NCI-H1092 (cell line): ENCODE results near the gene TIMM22.
"Not testable (repeated sequence)": the region's sequence is repeated elsewhere in the genome, so short reads cannot be mapped to it uniquely, and the experiment has no call there.

ENCODE experiments used
- DNase-seq: peaks from one replicate; lab custom pipeline; 2025; lab: John Stamatoyannopoulos, UW

The TIMM22 gene

DNA sequence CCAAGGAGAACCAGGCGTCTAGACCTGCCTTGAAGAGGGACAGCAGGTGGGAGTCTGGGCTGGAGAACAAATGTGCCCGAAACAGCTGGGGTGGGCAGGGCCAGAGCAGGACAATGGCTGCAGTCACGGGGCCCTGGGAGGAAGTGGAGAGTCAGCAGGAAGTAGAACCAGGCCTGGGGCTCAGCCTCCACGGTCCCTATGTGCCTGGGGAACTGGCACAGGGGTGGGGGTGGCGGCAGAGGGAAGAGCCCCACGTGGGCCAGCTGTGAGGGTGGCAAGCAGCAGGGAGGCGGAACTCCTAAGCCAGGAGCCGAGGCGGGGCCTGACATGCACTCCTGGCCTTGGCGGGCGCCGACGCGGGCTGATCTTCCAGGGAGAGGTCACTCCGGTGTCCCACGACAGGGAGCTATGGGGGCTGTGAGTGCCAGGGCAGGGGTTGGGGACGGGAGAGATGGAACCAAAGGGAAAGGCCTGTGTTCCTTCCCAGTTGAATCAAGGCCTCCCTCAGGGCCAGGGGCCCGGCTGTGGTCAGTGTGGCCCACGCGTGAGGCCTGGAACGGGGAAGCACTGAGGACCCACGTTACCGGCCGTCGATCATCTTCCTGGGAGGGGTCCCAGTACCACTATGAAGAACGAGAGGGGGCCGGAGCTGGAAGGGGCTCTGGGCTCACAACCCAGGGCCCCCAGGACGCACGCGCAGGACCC, 42.7 kb downstream of the TIMM22 start:
- no peak for DNase-seq

DNA sequence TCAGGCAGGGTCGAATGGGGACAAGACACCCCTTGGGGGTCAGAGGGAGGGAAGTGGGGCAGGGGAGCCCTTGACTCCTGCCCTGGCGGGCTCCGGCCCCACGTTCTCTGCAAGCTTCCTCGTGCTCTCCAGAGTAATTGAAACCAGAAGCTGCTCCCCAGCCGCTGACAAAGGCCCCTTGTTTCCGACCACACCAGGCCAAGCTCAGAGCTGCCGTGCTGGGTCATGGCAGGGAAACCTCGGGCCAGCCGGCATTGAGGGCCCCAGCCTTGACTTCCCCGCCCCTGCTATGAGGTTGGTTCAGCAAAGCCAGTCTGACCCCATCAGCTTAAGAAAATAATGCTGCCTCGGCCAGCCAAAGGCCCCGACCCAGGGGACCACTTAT, 43.3 kb downstream of the TIMM22 start:
- no peak for DNase-seq

GRCh38 chr17:1041746-1042145, 44.8 kb downstream of the TIMM22 start:
- no peak for DNase-seq

DNA sequence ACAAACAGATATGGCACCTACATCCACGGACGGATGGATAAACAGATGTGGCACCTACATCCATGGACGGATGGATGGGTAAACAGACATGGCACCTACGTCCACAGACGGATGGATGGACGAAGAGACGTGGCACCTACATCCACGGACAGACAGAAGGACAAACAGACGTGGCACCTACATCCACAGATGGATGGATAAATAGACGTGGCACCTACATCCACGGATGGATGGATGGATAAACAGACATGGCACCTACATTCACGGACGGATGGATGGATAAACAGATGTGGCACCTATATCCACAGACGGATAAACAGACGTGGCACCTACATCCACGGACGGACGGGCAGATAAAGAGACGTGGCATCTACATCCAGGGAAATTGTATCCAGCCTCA, 45.6 kb downstream of the TIMM22 start:
- no peak for DNase-seq

GRCh38 chr17:1043601-1044251, 46.8 kb downstream of the TIMM22 start:
- no peak for DNase-seq

DNA sequence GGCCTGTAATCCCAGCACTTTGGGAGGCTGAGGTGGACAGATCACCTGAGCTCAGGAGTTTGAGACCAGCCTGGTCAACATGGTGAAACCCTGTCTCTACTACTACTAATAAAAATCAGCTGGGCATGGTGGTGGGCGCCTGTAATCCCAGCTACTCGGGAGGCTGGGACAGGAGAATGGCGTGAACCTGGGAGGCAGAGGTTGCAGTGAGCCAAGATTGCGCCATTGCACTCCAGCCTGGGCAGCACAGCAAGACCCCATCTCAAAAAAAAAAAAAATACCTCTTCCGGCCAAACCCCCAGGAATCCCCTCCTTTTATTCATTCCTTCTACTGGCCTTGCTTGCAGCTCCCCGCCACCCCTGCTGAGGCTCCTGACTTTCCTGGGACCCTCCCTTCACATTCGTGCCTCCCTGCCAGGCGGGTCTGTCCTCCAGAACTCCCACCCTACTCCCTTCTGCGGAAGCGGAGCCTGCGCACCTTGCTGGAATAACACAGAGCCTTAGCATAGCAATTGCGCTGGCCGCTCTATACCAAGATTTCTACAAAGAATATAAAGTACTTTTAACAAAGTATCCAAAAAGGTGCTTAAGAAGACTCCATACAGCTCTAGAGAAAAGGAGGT, 47.6 kb downstream of the TIMM22 start:
- DNase-seq, result not testable (repeated sequence)

GRCh38 chr17:1045456-1045855, 48.5 kb downstream of the TIMM22 start:
- no peak for DNase-seq

- DNase-seq, result no peak
Measured at GRCh38 chr17:1047177-1047878, 50.4 kb downstream of the TIMM22 start.

DNA sequence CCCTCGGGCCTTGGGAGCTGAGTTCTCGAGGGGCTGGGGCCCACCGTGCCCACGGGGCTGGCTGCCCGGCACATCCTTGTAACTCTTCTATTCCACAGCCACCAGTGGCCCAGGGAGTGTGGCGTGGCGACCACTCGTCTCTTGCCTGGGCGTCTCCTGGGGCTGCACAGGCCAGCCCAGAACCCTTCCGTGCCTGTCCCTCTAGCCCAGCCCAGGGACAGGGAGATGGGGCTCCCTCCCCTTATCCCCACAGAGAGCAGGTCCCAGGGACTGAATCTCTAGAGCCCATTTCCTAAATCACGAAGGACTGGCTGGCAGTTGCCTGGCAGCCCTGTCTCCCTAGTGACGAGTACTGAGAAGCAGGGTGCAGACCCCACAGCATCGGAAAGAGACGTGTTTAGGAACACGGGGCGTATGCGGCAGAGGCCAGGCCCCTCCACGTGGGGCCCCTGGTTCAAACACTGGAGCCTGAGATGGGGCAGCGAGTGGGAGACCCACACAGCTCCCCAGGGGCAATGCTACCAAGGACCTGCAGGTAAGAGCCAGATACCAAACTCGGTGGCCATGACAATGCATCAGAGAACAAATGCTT, 51.0 kb downstream of the TIMM22 start:
- no peak for DNase-seq

GRCh38 chr17:1048516-1049115, 51.7 kb downstream of the TIMM22 start:
- DNase-seq, result not testable (repeated sequence)

DNA sequence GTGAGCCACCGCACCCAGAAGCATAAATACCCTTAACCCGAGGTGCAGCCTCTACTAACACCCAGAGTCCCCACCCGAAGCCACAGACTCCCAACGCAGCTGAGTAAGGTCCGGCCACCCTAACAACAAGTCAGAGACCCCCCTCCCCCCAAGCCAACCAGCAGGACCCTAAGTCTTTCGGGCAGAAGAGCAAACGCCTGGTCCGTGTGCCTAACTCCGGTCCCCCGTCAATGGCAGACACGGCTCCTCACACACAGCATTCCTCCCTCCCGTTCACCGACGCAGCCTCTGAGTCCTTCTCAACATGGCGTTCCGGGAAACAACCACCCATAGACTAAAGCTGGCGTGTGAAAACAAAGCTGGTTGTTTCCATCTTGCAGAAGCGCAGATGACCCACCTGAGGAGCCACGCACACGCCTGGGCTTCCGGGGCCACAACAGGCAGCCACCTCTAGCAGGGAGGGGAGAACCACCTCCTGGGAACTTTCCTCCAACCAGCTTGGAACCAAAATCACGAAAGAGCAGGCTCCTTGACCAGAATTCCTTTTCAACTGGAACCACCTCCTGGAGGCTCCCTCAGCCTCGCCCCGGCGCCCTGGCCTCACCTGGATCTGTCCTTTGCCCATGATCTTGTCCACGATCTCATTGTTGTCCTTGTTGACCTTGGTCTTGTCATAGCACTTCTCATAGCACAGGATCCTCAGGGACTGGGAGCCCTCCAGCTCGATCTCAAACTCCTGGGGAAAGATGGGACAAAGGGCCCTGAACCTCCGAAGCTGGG, 52.7 kb downstream of the TIMM22 start:
- no peak for DNase-seq

DNA sequence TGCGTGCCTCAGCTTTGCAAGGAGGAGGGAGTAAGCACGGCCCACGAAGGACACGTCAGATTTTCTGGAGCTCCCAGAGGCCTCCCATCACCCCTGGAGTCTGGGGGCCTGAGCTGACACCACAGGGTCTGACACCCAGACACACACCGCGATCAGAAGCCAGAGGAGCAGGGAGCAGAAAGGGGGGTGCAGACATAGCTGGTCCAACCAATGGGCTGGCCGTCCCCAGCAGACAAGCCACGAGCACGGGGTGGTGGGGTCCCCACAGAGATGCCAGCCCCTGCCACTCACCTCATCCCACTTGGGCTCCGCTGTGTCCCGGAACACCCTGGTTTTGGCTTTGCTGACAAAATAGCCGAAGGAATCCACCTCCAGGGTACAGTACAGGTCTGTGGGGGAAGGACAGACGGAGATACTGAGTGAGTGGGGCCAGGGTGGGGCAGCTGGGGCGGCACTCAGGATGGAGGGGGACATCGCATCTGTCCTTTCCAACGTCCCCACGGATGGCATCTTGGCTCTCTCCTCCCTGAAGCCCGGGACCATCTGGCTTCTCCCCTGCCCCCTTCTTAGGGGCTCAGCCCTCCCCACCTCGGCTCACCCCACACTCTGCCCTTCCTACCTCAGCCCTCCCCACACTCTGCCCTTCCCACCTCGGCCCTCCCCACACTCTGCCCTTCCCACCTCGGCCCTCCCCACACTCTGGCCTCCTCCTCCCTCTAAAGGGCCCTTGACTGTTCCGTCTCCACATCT, 53.5 kb downstream of the TIMM22 start:
- no peak for DNase-seq

DNA sequence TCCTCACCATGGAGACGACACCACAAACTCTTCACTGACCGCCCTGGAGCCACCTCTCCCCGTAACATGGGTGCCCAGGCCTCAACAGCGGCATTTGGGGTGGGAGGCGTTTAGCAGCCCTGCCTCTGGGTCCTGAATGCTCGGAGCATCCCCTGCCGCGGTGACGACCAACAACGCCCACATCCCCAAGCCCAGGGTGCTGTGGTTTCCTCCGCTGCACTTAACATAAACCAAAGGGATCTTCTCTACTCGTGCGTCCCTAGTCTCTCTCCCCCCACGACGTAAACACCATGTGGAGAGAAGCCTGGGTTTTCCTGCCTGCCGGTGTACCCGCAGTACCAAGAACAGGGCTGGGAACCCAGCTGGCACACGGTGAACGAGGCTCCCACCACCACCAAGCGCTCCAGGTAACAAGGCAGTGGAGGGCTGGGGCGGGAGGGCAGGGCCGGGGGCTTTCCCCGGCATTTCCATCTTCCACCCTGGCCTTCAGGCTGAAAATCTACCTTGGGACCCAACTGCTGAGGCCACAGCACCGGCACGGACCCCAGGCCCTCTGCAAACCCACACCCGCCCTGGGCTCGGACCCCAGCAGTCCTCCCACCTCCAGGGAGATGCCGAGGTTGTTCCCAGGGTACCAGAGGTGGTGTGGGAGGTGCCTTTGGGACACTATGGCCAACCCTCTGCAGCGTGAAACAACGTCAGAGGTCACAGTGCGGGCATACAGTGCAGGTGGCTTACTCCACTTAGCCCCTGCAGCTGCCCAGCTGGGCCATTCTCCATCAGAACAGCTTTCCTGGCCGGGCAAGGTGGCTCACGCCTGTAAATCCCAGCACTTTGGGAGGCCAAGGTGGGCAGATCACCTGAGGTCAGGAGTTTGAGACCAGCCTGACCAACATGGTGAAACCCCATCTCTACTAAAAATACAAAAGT, 54.3 kb downstream of the TIMM22 start:
- no peak for DNase-seq
